DOHH2 (cell line): ENCODE data around the gene KRT6C.

Experiments
- H3F3A ChIP-seq: fragments of 200-600 bp; sonication (generic), shearing (Covaris generic); 2 replicates; pipeline ENCODE4 v1.6.0; 2016; ENCODE audit warnings: antibody characterized with exemption, mild to moderate bottlenecking; ENCODE audit not compliant: control insufficient read depth, insufficient read depth
- H3K27ac ChIP-seq: fragments of 200-600 bp; sonication (generic); 2 replicates; pipeline ENCODE4 v1.5.1; 2014; ENCODE audit warnings: low read depth, mild to moderate bottlenecking, low read length, moderate library complexity
- H3K27me3 ChIP-seq: fragments of 200-600 bp; sonication (generic); 2 replicates; pipeline ENCODE4 v1.6.1; 2014; ENCODE audit warnings: mild to moderate bottlenecking, low read length, mixed read lengths; ENCODE audit not compliant: control insufficient read depth
- H3K36me3 ChIP-seq: fragments of 200-600 bp; sonication (generic); 2 replicates; pipeline ENCODE4 v1.6.1; 2014; ENCODE audit warnings: mild to moderate bottlenecking, low read length, moderate library complexity, mixed read lengths; ENCODE audit not compliant: control insufficient read depth
- H3K4me1 ChIP-seq: fragments of 200-600 bp; sonication (generic); 2 replicates; pipeline ENCODE4 v1.6.1; 2014; ENCODE audit warnings: mild to moderate bottlenecking, low read length, mixed read lengths; ENCODE audit not compliant: control insufficient read depth
- H3K4me2 ChIP-seq: fragments of 200-600 bp; sonication (generic); 2 replicates; pipeline ENCODE4 v1.6.0; 2014; ENCODE audit warnings: mild to moderate bottlenecking, low read length, moderate library complexity
- H3K4me3 ChIP-seq: fragments of 200-600 bp; sonication (generic); 2 replicates; pipeline ENCODE4 v1.5.1; 2014; ENCODE audit warnings: mild to moderate bottlenecking, low read length, mixed read lengths
- H3K79me2 ChIP-seq: fragments of 200-600 bp; sonication (generic); 2 replicates; pipeline ENCODE4 v1.6.1; 2014; ENCODE audit warnings: mild to moderate bottlenecking, low read length, mixed read lengths; ENCODE audit not compliant: control insufficient read depth
- H3K9me2 ChIP-seq: fragments of 200-600 bp; sonication (generic); replicated peaks from 2 replicates; pipeline ENCODE4 v1.6.1; 2014; ENCODE audit warnings: mild to moderate bottlenecking, low read length, mixed read lengths; ENCODE audit not compliant: control insufficient read depth
- H3K9me3 ChIP-seq: fragments of 200-600 bp; sonication (generic); 2 replicates; pipeline ENCODE4 v1.6.1; 2014; ENCODE audit warnings: antibody characterized with exemption, low read length, mixed read lengths; ENCODE audit not compliant: control insufficient read depth, insufficient read depth
- H4K20me1 ChIP-seq: fragments of 200-600 bp; sonication (generic); 2 replicates; pipeline ENCODE4 v1.6.0; 2014; ENCODE audit warnings: low read depth, mild to moderate bottlenecking, antibody characterized with exemption, low read length, moderate library complexity; ENCODE audit not compliant: control insufficient read depth, insufficient read depth
- EZH2phosphoT487 ChIP-seq: fragments of 200-600 bp; sonication (generic); IDR thresholded peaks from 2 replicates; pipeline ENCODE4 v1.6.1; 2017; ENCODE audit warnings: borderline replicate concordance, mild to moderate bottlenecking, antibody characterized with exemption, low read length, moderate library complexity, mixed read lengths
- TF ChIP-seq, protein P1 (sequence below): fragments of 200-600 bp; sonication (generic); IDR thresholded peaks from one replicate; pipeline ENCODE4 v1.5.1; 2014; ENCODE audit warnings: antibody characterized with exemption, mild to moderate bottlenecking, low read depth, low read length; ENCODE audit not compliant: poor library complexity, severe bottlenecking

The KRT6C gene

DNA sequence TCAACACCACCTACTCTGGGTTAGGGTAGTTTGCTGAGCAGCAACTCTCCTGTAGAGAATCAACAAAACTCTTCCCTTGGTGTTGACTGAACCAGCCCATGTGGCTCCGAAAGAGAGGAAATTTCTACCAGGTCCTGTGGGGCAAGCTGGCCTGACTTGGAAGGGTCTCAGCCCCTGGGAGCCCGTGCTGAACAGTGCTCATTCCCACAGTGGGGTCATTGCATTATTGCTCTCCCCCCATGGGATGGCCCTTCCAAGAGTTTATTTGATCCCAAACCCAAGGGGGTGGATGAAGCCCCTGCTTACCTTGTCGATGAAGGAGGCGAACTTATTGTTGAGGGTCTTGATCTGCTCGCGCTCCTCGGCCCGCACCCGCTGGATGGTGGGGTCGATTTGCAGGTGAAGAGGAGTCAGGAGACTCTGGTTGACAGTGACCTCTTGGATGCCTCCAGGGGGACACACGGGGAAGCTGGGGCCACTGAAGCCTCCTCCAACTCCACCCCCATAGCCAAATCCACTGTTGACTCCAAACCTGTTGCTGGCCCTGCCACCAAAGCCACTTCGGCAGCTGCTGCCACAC lies 40.0 kb downstream of the KRT6C start:
- Histone ChIP-seq H3K9me3 (no peaks in the 10 kb centered on the region), H3K79me2 (no peaks in the 10 kb centered on the region), H3K4me3 (no peak overlapping the region), H3K4me2 (no peak overlapping the region), H3K9me2 (no peaks in the 10 kb centered on the region), H3K27ac (no peak overlapping the region), H3K4me1 (no peaks in the 10 kb centered on the region), H4K20me1 (no peaks in the 10 kb centered on the region; the same call in 1 of the 2 replicates), H3F3A (no peaks in the 10 kb centered on the region), H3K36me3 (no peaks in the 10 kb centered on the region), H3K27me3 (no peaks in the 10 kb centered on the region)
- TF ChIP-seq EZH2phosphoT487 = no peak
- TF ChIP-seq, protein P1, sequence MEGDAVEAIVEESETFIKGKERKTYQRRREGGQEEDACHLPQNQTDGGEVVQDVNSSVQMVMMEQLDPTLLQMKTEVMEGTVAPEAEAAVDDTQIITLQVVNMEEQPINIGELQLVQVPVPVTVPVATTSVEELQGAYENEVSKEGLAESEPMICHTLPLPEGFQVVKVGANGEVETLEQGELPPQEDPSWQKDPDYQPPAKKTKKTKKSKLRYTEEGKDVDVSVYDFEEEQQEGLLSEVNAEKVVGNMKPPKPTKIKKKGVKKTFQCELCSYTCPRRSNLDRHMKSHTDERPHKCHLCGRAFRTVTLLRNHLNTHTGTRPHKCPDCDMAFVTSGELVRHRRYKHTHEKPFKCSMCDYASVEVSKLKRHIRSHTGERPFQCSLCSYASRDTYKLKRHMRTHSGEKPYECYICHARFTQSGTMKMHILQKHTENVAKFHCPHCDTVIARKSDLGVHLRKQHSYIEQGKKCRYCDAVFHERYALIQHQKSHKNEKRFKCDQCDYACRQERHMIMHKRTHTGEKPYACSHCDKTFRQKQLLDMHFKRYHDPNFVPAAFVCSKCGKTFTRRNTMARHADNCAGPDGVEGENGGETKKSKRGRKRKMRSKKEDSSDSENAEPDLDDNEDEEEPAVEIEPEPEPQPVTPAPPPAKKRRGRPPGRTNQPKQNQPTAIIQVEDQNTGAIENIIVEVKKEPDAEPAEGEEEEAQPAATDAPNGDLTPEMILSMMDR = no peak

DNA sequence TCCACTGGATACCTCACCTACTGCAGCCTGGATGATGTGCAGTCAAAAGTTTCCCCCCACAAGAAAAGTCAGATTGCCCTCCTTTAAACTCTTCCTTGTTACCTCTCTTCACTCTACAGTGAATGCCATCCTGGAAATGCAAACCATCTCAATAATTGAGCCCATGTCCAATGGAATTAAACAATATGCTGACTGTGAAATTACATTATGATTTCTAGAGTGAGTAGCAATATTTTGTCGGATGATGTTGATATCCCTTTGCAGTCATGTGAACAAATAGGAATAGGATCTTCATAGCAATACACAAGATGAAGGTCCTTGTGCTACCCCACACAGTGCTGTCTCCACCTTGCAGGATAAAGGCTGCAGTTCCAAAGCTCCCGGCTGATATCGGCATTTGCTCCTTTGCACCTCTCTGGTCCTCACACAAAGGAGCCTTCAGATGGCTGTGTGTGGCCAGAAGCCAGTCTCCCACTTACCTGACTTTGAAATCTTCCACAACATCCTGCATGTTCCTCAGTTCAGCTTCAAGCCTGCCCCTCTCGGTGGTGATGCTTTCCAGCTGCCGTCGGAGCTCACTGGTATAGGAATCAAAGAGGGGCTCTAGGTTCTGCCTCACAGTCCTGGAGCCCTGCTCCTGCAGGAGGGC lies 40.9 kb downstream of the KRT6C start:
- no peaks in the 10 kb centered on the region for H3K9me2 ChIP-seq
- H3K9me3 ChIP-seq = no peaks in the 10 kb centered on the region
- no peaks in the 10 kb centered on the region; the same call in 1 of the 2 replicates for H4K20me1 ChIP-seq
- no peaks in the 10 kb centered on the region for H3K4me1 ChIP-seq
- no peaks in the 10 kb centered on the region for H3K79me2 ChIP-seq
- H3K36me3 ChIP-seq = no peaks in the 10 kb centered on the region
- TF ChIP-seq EZH2phosphoT487 = no peak
- TF ChIP-seq, protein P1 = no peak
- no peaks in the 10 kb centered on the region for H3F3A ChIP-seq
- H3K4me2 ChIP-seq = no peak overlapping the region
- no peak overlapping the region for H3K4me3 ChIP-seq
- no peaks in the 10 kb centered on the region for H3K27me3 ChIP-seq
- no peak overlapping the region for H3K27ac ChIP-seq

DNA sequence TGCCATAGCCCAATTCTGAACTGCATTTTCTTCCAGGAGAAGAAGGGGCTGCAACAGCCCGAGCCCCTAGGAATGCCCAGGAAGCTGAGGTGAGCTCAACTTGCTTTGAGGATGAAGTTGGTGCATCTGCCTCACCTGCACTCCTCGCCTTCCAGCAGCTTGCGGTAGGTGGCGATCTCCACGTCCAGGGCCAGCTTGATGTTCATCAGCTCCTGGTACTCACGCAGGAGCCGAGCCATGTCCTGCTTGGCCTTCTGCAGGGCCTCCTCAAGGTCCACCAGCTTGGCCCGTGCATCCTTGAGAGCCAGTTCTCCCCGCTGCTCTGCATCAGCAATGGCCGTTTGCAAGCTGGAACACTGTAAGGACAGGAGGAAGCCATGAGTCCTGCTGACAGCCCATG lies 45.5 kb downstream of the KRT6C start:
- Histone ChIP-seq H3K9me3 (no peaks in the 10 kb centered on the region), H3K36me3 (no peaks in the 10 kb centered on the region), H3K27me3 (no peaks in the 10 kb centered on the region), H3K79me2 (no peaks in the 10 kb centered on the region), H3F3A (no peaks in the 10 kb centered on the region), H3K9me2 (no peaks in the 10 kb centered on the region), H3K4me1 (no peaks in the 10 kb centered on the region), H3K27ac (no peak overlapping the region), H4K20me1 (no peaks in the 10 kb centered on the region; the same call in 1 of the 2 replicates), H3K4me2 (no peak overlapping the region), H3K4me3 (no peak overlapping the region)
- TF ChIP-seq, protein P1 = no peak
- TF ChIP-seq EZH2phosphoT487 = no peak
